HepG2 (cell line): ENCODE results near the gene TSPAN18. TPM values are rescaled to one million over a fixed set of nuclear protein-coding genes. Genes with fewer than 3 reads are reported as not detected.

Experiments
- ATAC-seq: fragments of 200-7000 bp; cut with Tn5 transposase; 3 replicates; pipeline ENCODE4 v1.9.1; 2020; ENCODE audit warnings: mild to moderate bottlenecking, moderate library complexity
- BruUV-seq: library from RNA; stranded (reverse); fragments of 400-500 nt; replicated peaks from 2 replicates; lab custom pipeline; 2021; lab: Mats Ljungman, UMichigan
- CTCF ChIA-PET: fragments of 300-600 bp; formaldehyde crosslinking; extraction: SDS; loops from one replicate; lab custom pipeline; 2021; ENCODE audit warnings: low total read pairs, inconsistent platforms, low intra/inter-chr PET ratio; lab: Yijun Ruan, JAX
- POLR2A ChIA-PET: fragments of 350-600 bp; sonication (Branson Sonifier 250); formaldehyde crosslinking; loops from one replicate; lab custom pipeline; 2020; ENCODE audit warnings: antibody characterized with exemption, inconsistent platforms; lab: Yijun Ruan, JAX
- DNase-seq: peaks from one replicate; pipeline ENCODE4 v3.0.0-alpha.2; 2015; ENCODE audit warnings: low spot score
- FAIRE-seq: peaks from 3 replicates; lab custom pipeline; 2011; peaks lifted over from hg19 to GRCh38; lab: Jason Lieb, UNC
- H2AFZ ChIP-seq: one replicate; pipeline ENCODE4 v1.6.1; 2011; ENCODE audit warnings: low read length, inconsistent platforms
- H3K27ac ChIP-seq: fragments of 300-600 bp; 3 replicates; pipeline ENCODE4 v1.8.0; 2011; ENCODE audit warnings: mixed run types, mild to moderate bottlenecking, mixed read lengths, low read length, inconsistent platforms; ENCODE audit not compliant: insufficient read depth; ENCODE audit errors: extremely low read length
- H3K27me3 ChIP-seq, 2 experiments: fragments of 200-600 bp in 1 of 2; 2 replicates in 1 of 2; 3 replicates in 1 of 2; pipeline versions ENCODE4 v1.6.0 to v1.8.0; 2011; ENCODE audit warnings: low read length in 2 of 2, mild to moderate bottlenecking in 2 of 2, moderate library complexity in 2 of 2, inconsistent platforms in 1 of 2; ENCODE audit not compliant: insufficient read depth in 2 of 2, control insufficient read depth in 1 of 2
- H3K36me3 ChIP-seq, 2 experiments: fragments of 200-600 bp in 1 of 2; replicated peaks in 1 of 2; 2 replicates in 1 of 2; 3 replicates in 1 of 2; pipeline versions ENCODE4 v1.5.1 to v1.8.0; 2011; ENCODE audit warnings: low read length in 2 of 2, inconsistent platforms in 1 of 2; ENCODE audit not compliant: insufficient read depth in 2 of 2, control insufficient read depth in 1 of 2
- H3K4me1 ChIP-seq: 2 replicates; pipeline ENCODE4 v1.5.1; 2012; ENCODE audit warnings: low read length, inconsistent platforms; ENCODE audit not compliant: insufficient read depth
- H3K4me2 ChIP-seq: 2 replicates; pipeline ENCODE4 v1.6.0; 2011; ENCODE audit warnings: low read depth, low read length, inconsistent platforms
- H3K4me3 ChIP-seq, 3 experiments: fragments of 200-600 bp in 1 of 3; sonication (generic), shearing (Covaris generic) in 1 of 3; replicated peaks in 1 of 3; 2 replicates each; pipeline ENCODE4 v1.5.1; 2011 to 2016; ENCODE audit warnings: low read length in 3 of 3, inconsistent platforms in 2 of 3, low read depth in 2 of 3, mild to moderate bottlenecking in 2 of 3, control low read depth in 1 of 3, mixed read lengths in 1 of 3; ENCODE audit not compliant: insufficient read depth in 1 of 3
- H3K79me2 ChIP-seq: one replicate; pipeline ENCODE4 v1.6.1; 2011; ENCODE audit warnings: low read length, inconsistent platforms; ENCODE audit not compliant: insufficient read depth
- H3K9ac ChIP-seq: 2 replicates; pipeline ENCODE4 v1.6.0; 2011; ENCODE audit warnings: mild to moderate bottlenecking, low read depth, low read length, inconsistent platforms; ENCODE audit not compliant: insufficient read depth
- H3K9me3 ChIP-seq: 2 replicates; pipeline ENCODE4 v1.5.1; 2012; ENCODE audit warnings: mild to moderate bottlenecking, low read length
- H4K20me1 ChIP-seq: 2 replicates; pipeline ENCODE4 v1.6.0; 2011; ENCODE audit warnings: inconsistent platforms, mild to moderate bottlenecking, low read length, moderate library complexity; ENCODE audit not compliant: insufficient read depth
- NR2F1 ChIP-seq, 2 experiments: fragments of 450-650 bp in 1 of 2; formaldehyde crosslinking in 1 of 2; IDR thresholded peaks; 2 replicates each; pipeline versions ENCODE4 v1.5.0 to v1.6.1; 2016 to 2020; ENCODE audit warnings: mild to moderate bottlenecking in 1 of 2, missing compliant biosample characterization in 1 of 2, missing genetic modification reagents in 1 of 2, moderate library complexity in 1 of 2
- RFXANK ChIP-seq: IDR thresholded peaks from 2 replicates; pipeline ENCODE4 v1.6.1; 2016
- SIN3B ChIP-seq: fragments of 150-350 bp; IDR thresholded peaks from 2 replicates; pipeline ENCODE4 v1.6.1; 2014; ENCODE audit warnings: low read length
- ZNF30 ChIP-seq: sonication (generic); formaldehyde crosslinking; IDR thresholded peaks from 2 replicates; pipeline ENCODE4 v1.5.0; 2020; ENCODE audit warnings: mild to moderate bottlenecking, missing genetic modification reagents
- ZNF720 ChIP-seq: sonication (generic); formaldehyde crosslinking; IDR thresholded peaks from 2 replicates; pipeline ENCODE4 v1.4.0; 2020; ENCODE audit warnings: missing genetic modification reagents
- WGBS: methylation state at CpG from one replicate; pipeline ENCODE4 v1.1.6; 2017; ENCODE audit warnings: low lambda C conversion rate; 5-methylcytosine and 5-hydroxymethylcytosine counted together
- in situ Hi-C: cut with HindIII; loops from 2 replicates; pipeline ENCODE4 v1.10.0; 2017; ENCODE audit warnings: low pct_unique_long_range_greater_than_20kb; ENCODE audit not compliant: extremely low pct_ligation_motif_present
- intact Hi-C: fragments of 100-400 bp; cut with micrococcal nuclease; formaldehyde crosslinking; loops from one replicate; pipeline ENCODE4 v1.10.0; 2022; ENCODE audit not compliant: unreplicated experiment
- polyA plus RNA-seq, 8 experiments: library from polyadenylated mRNA; depleted of rRNA in 3 of 8; stranded (reverse) in 7 of 8; unstranded in 1 of 8; fragments of >200 nt; fragmentation: Illumina TruSeq in 4 of 8; extraction: Trizol in 4 of 8; gene quantifications; 2 replicates each; pipeline versions ENCODE4 v1.2.1 to v1.2.3, GENCODE V29; 2011 to 2016; ENCODE audit warnings: low read depth in 4 of 8, missing spikeins in 1 of 8, mixed read lengths in 1 of 8; ENCODE audit not compliant: insufficient read depth in 1 of 8
- total RNA-seq, 5 experiments: library from RNA; depleted of rRNA; stranded (reverse); fragments of >200 nt; fragmentation: Illumina TruSeq; extraction: Trizol; gene quantifications; 2 replicates each; pipeline ENCODE4 v1.2.3, GENCODE V29; 2016; ENCODE audit warnings: low read depth in 1 of 5
- TF ChIP-seq, protein P1 (sequence below): sonication (generic); formaldehyde crosslinking; IDR thresholded peaks from 2 replicates; pipeline ENCODE4 v1.5.0; 2020; ENCODE audit warnings: missing genetic modification reagents, mild to moderate bottlenecking, borderline replicate concordance
- TF ChIP-seq, protein P2 (sequence below): sonication (generic); formaldehyde crosslinking; IDR thresholded peaks from 2 replicates; pipeline ENCODE4 v1.4.0; 2020; ENCODE audit warnings: missing genetic modification reagents
- TF ChIP-seq, protein P3 (sequence below): sonication (generic); formaldehyde crosslinking; conservative IDR thresholded peaks from 2 replicates; pipeline ENCODE4 v1.5.0; 2020; ENCODE audit warnings: missing genetic modification reagents

The TSPAN18 gene
- total and polyA plus RNA-seq, 2 of the 13 experiments (the other 11 are each of a cell fraction or from before 2014, with no cell fraction given), result not detected

DNA sequence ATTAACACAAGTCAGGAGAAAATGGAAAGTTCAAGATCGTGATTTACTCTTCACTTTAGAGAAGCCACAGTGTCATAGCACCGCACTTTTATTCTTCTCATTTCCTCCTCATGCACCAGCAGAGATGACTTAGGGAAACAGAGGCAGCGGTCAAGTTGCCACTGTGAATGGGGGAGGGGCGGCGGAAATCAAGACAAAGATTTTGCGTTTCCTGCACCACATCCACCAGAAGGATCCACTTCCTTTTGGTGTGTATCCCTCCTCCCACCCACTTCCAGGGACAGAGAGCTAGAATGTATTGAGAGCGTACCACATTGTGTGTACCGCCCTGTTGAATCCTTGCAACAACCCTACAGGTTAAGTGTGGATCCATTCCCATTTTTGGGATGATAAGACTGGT lies 21.8 kb downstream of the TSPAN18 start (continued):
- TF ChIP-seq, protein P1, sequence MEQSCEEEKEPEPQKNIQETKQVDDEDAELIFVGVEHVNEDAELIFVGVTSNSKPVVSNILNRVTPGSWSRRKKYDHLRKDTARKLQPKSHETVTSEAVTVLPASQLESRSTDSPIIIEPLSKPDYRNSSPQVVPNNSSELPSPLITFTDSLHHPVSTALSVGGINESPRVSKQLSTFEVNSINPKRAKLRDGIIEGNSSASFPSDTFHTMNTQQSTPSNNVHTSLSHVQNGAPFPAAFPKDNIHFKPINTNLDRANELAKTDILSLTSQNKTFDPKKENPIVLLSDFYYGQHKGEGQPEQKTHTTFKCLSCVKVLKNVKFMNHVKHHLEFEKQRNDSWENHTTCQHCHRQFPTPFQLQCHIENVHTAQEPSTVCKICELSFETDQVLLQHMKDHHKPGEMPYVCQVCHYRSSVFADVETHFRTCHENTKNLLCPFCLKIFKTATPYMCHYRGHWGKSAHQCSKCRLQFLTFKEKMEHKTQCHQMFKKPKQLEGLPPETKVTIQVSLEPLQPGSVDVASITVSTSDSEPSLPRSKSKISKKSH (CRISPR knock-in tag), result no peak
- TF ChIP-seq SIN3B (no peak), ZNF30 (CRISPR knock-in tag) (no peak)
- TF ChIP-seq, protein P2, sequence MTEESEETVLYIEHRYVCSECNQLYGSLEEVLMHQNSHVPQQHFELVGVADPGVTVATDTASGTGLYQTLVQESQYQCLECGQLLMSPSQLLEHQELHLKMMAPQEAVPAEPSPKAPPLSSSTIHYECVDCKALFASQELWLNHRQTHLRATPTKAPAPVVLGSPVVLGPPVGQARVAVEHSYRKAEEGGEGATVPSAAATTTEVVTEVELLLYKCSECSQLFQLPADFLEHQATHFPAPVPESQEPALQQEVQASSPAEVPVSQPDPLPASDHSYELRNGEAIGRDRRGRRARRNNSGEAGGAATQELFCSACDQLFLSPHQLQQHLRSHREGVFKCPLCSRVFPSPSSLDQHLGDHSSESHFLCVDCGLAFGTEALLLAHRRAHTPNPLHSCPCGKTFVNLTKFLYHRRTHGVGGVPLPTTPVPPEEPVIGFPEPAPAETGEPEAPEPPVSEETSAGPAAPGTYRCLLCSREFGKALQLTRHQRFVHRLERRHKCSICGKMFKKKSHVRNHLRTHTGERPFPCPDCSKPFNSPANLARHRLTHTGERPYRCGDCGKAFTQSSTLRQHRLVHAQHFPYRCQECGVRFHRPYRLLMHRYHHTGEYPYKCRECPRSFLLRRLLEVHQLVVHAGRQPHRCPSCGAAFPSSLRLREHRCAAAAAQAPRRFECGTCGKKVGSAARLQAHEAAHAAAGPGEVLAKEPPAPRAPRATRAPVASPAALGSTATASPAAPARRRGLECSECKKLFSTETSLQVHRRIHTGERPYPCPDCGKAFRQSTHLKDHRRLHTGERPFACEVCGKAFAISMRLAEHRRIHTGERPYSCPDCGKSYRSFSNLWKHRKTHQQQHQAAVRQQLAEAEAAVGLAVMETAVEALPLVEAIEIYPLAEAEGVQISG, result no peak

DNA sequence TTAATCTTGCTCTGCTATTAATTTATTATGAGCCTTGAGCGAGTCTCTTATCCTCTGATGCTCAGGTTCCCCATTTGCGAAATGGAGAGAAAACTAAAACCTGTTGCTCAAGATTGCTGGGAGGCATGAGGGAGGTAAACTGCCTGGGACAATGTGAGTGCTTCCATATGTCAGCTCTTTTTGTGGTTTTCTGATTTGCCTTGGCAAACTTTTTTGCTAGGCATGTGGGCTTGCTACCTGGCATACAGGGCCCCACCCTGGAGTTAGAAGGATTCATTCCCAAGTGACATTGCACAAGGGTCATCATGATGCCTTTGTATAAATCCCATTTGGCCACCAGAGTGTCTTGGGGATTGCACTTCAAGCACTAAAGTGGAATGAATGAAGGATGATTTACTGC lies 22.4 kb downstream of the TSPAN18 start:
- FAIRE-seq, result no peak
- Histone ChIP-seq H4K20me1 (no peaks in the 10 kb centered on the region), H3K4me3 (no peak overlapping the region), H3K79me2 (no peaks in the 10 kb centered on the region), H3K4me1 (no peaks in the 10 kb centered on the region), H3K9ac (no peak overlapping the region), H2AFZ (no peak overlapping the region), H3K36me3 (no peaks in the 10 kb centered on the region), H3K27me3 (peaks cover 0 to 1% of the 10 kb centered on the region in 2 experiments; a peak in 4 of 5 replicates), H3K9me3 (no peaks in the 10 kb centered on the region), H3K27ac (no peak overlapping the region), H3K4me2 (no peak overlapping the region)
- no peak for DNase-seq
- CTCF ChIA-PET, result no interaction called here
- 25% methylated on average over 2 of the region's 2 CpGs for WGBS
- POLR2A ChIA-PET, result no interaction called here
- ATAC-seq, result no peak
- no TSS peak for BruUV-seq
- TF ChIP-seq, protein P3, sequence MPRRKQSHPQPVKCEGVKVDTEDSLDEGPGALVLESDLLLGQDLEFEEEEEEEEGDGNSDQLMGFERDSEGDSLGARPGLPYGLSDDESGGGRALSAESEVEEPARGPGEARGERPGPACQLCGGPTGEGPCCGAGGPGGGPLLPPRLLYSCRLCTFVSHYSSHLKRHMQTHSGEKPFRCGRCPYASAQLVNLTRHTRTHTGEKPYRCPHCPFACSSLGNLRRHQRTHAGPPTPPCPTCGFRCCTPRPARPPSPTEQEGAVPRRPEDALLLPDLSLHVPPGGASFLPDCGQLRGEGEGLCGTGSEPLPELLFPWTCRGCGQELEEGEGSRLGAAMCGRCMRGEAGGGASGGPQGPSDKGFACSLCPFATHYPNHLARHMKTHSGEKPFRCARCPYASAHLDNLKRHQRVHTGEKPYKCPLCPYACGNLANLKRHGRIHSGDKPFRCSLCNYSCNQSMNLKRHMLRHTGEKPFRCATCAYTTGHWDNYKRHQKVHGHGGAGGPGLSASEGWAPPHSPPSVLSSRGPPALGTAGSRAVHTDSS (CRISPR knock-in tag), result no peak
- no peak for TF ChIP-seq NR2F1 (CRISPR knock-in tag; IDR thresholded peaks at IDR 0.05)
- no peak for TF ChIP-seq ZNF720 (CRISPR knock-in tag)
- TF ChIP-seq RFXANK, result no peak
- intact Hi-C loops (no loop called here), in situ Hi-C loops (no loop called here)
